ENCODE results near the gene PDE6B.

The PDE6B gene

DNA sequence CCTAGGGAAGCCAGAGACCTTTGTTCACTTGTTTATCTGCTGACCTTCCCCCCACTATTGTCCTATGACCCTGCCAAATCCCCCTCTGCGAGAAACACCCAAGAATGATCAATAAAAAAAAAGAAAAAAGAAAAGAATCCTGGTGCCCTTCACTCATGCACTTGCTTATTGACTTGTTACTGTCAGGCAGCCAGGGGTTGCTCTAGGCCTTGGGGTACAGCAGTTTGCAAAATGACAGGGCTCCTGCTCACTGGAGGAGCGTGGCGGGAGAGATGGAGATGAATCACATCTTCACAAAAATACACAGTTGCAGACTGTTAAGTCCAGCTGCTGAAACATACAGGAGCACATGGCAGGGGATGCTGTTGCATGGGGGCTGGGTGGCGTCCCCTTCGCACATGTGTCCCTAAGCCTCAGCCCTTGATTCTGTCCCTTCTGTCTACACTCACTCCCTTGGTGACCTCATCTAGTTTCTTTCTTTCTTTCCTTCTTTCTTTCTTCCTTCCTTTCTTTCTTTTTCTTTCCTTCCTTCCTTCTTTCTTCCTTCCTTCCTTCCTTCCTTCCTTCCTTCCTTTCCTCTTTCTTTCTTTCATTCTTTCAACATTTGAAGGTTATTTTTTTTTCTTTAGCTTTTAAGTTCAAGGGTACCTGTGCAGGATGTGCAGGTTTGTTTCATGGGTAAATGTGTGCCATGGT lies 32.4 kb upstream of the PDE6B start:
- no peak overlapping the region for H3K9ac ChIP-seq (ENCODE audit: insufficient read length)
- H3K4me3 ChIP-seq, result no peak overlapping the region
- no peak for DNase-seq (ENCODE audit: low read depth, low spot score)
- no peak overlapping the region for H3K27ac ChIP-seq
- no peaks in the 10 kb centered on the region for H3K9me3 ChIP-seq (ENCODE audit: low read depth, low read length)
- peaks cover 10% of the 10 kb centered on the region; the same call in 1 of the 2 replicates for H3K36me3 ChIP-seq (ENCODE audit: insufficient read depth, low read length)
- TF ChIP-seq POLR2AphosphoS5 (IDR thresholded peaks at IDR 0.05; ENCODE audit: borderline replicate concordance, low read depth, low read length) (no peak), EZH2 (IDR thresholded peaks at IDR 0.05) (no peak), FOXP2 (optimal IDR thresholded peaks at IDR 0.05; ENCODE audit: control extremely low read depth, extremely low read length, insufficient read depth) (no peak)

DNA sequence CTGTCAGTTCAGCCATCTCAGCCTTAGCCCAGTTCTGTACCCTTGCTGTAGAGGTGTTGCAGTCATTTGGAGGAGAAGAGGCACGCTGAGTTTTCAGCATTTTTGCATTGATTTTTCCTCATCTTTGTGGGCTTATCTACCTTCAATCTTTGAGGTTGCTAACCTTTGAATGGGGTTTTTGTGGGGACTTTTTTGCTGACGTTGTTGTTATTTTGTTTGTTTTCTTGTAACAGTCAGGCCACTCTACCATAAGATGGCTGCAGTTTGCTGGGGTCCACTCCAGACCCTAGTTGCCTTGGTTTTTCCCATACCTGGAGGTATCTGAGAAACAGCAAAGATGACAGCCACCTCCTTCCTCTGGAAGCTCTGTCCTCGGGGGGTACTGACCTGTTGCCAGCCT lies 26.4 kb upstream of the PDE6B start:
- H3K9me3 ChIP-seq (ENCODE audit: low read depth, low read length), result no peaks in the 10 kb centered on the region
- DNase-seq (ENCODE audit: low read depth, low spot score), result no peak
- no peak for TF ChIP-seq FOXP2 (optimal IDR thresholded peaks at IDR 0.05; ENCODE audit: control extremely low read depth, extremely low read length, insufficient read depth)
- TF ChIP-seq EZH2 (IDR thresholded peaks at IDR 0.05), result no peak
- no peak for TF ChIP-seq POLR2AphosphoS5 (IDR thresholded peaks at IDR 0.05; ENCODE audit: borderline replicate concordance, low read depth, low read length)
- no peak overlapping the region for H3K4me3 ChIP-seq
- H3K27ac ChIP-seq, result no peak overlapping the region
- H3K9ac ChIP-seq (ENCODE audit: insufficient read length), result no peak overlapping the region
- H3K36me3 ChIP-seq (ENCODE audit: insufficient read depth, low read length), result no peaks in the 10 kb centered on the region; the same call in 1 of the 2 replicates

- no peak for DNase-seq (ENCODE audit: low read depth, low spot score)
- TF ChIP-seq POLR2AphosphoS5 (IDR thresholded peaks at IDR 0.05; ENCODE audit: borderline replicate concordance, low read depth, low read length) (no peak), EZH2 (IDR thresholded peaks at IDR 0.05) (no peak), FOXP2 (optimal IDR thresholded peaks at IDR 0.05; ENCODE audit: control extremely low read depth, extremely low read length, insufficient read depth) (no peak)
- Histone ChIP-seq H3K9ac (ENCODE audit: insufficient read length) (no peak overlapping the region), H3K4me3 (no peak overlapping the region), H3K27ac (no peak overlapping the region), H3K36me3 (ENCODE audit: insufficient read depth, low read length) (no peaks in the 10 kb centered on the region; the same call in 1 of the 2 replicates), H3K9me3 (ENCODE audit: low read depth, low read length) (no peaks in the 10 kb centered on the region)
Measured at GRCh38 chr4:600166-600565, 25.2 kb upstream of the PDE6B start.

- H3K4me3 ChIP-seq, result no peak overlapping the region
- DNase-seq (ENCODE audit: low read depth, low spot score), result no peak
- H3K36me3 ChIP-seq (ENCODE audit: insufficient read depth, low read length), result no peaks in the 10 kb centered on the region; the same call in 1 of the 2 replicates
- H3K27ac ChIP-seq, result no peak overlapping the region
- TF ChIP-seq FOXP2 (optimal IDR thresholded peaks at IDR 0.05; ENCODE audit: control extremely low read depth, extremely low read length, insufficient read depth), result no peak
- no peak for TF ChIP-seq POLR2AphosphoS5 (IDR thresholded peaks at IDR 0.05; ENCODE audit: borderline replicate concordance, low read depth, low read length)
- TF ChIP-seq EZH2 (IDR thresholded peaks at IDR 0.05), result no peak
- no peaks in the 10 kb centered on the region for H3K9me3 ChIP-seq (ENCODE audit: low read depth, low read length)
- H3K9ac ChIP-seq (ENCODE audit: insufficient read length), result no peak overlapping the region
Measured at GRCh38 chr4:600850-601515, 24.4 kb upstream of the PDE6B start.

GRCh38 chr4:601612-602558 lies 23.5 kb upstream of the PDE6B start:
- H3K27ac ChIP-seq, result no peak overlapping the region

GRCh38 chr4:602559-602942 lies 22.8 kb upstream of the PDE6B start:
- Histone ChIP-seq H3K36me3 (ENCODE audit: insufficient read depth, low read length) (no peaks in the 10 kb centered on the region; the same call in 1 of the 2 replicates), H3K9ac (ENCODE audit: insufficient read length) (no peak overlapping the region), H3K9me3 (ENCODE audit: low read depth, low read length) (no peaks in the 10 kb centered on the region), H3K4me3 (no peak overlapping the region), H3K27ac (no peak overlapping the region)
- TF ChIP-seq EZH2 (IDR thresholded peaks at IDR 0.05) (no peak), FOXP2 (optimal IDR thresholded peaks at IDR 0.05; ENCODE audit: control extremely low read depth, extremely low read length, insufficient read depth) (no peak), POLR2AphosphoS5 (IDR thresholded peaks at IDR 0.05; ENCODE audit: borderline replicate concordance, low read depth, low read length) (no peak)
- no peak for DNase-seq (ENCODE audit: low read depth, low spot score)

More at GRCh38 chr4:601612-602558, 23.5 kb upstream of the PDE6B start:
- no peak for DNase-seq (ENCODE audit: low read depth, low spot score)
- H3K9me3 ChIP-seq (ENCODE audit: low read depth, low read length), result no peaks in the 10 kb centered on the region
- no peak overlapping the region for H3K9ac ChIP-seq (ENCODE audit: insufficient read length)
- no peak overlapping the region for H3K4me3 ChIP-seq
- H3K36me3 ChIP-seq (ENCODE audit: insufficient read depth, low read length), result no peaks in the 10 kb centered on the region; the same call in 1 of the 2 replicates
- no peak for TF ChIP-seq FOXP2 (optimal IDR thresholded peaks at IDR 0.05; ENCODE audit: control extremely low read depth, extremely low read length, insufficient read depth)
- no peak for TF ChIP-seq EZH2 (IDR thresholded peaks at IDR 0.05)
- TF ChIP-seq POLR2AphosphoS5 (IDR thresholded peaks at IDR 0.05; ENCODE audit: borderline replicate concordance, low read depth, low read length), result no peak

DNA sequence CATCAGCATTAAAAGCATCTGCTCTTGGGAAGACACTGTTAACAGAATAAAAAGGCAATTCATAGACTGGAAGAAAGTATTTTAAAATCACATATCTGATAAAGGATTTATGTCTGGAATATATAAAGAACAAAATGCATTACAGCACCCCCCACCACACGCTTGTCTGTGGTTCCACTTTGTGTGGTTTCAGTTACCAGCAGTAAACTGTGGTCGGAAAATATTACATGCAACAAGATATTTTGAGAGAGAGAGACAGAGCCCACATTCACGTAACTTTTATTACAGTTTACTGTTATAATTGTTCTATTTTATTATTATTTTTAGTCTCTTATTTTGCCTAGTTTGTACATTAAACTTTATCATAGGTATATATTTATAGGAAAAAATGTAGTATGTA lies 21.2 kb upstream of the PDE6B start:
- H3K36me3 ChIP-seq (ENCODE audit: insufficient read depth, low read length), result no peaks in the 10 kb centered on the region; the same call in 1 of the 2 replicates
- no peak for TF ChIP-seq FOXP2 (optimal IDR thresholded peaks at IDR 0.05; ENCODE audit: control extremely low read depth, extremely low read length, insufficient read depth)
- no peak for TF ChIP-seq EZH2 (IDR thresholded peaks at IDR 0.05)
- TF ChIP-seq POLR2AphosphoS5 (IDR thresholded peaks at IDR 0.05; ENCODE audit: borderline replicate concordance, low read depth, low read length), result no peak
- no peak overlapping the region for H3K27ac ChIP-seq
- H3K4me3 ChIP-seq, result no peak overlapping the region
- no peaks in the 10 kb centered on the region for H3K9me3 ChIP-seq (ENCODE audit: low read depth, low read length)
- H3K9ac ChIP-seq (ENCODE audit: insufficient read length), result no peak overlapping the region
- DNase-seq (ENCODE audit: low read depth, low spot score), result no peak
